ENCODE data around the gene BNIP2.
A peak's percentile ranks its signal among the peaks of the same experiment; 100 is the strongest.

BNIP2 gene

DNA sequence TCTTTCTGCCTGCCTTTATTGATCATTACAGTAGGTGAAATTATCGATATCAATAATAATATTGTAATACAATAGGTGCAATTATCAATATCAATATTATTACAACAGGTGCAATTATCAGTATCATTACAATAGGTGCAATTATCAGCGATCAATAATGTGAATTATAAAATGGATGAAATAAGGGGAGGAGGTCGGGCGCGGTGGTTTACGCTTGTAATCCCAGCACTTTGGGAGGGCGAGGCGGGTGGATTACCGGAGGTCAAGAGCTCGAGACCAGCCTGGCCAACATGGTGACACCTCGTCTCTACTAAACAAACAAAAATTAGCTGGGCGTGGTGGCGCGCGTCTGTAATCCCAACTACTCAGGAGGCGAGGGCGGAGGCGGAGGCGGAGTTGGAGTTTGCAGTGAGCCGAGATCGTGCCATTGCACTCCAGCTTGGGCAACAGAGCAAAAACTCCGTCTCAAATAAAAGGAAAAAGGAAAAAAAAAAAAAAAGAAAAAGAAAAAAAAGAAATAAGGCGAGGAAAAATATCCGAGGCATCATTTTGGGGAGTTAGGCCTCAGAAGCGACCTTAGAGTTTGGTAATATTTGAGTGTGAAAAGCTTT lies 611 bp upstream of the BNIP2 start:
- peak; percentile 68 for DNase-seq (ENCODE audit: low read depth)
- peak overlapping the region; percentile 82 for H3K4me3 ChIP-seq (ENCODE audit: control insufficient read depth, low read depth, low read length)
- TF ChIP-seq, protein P1, sequence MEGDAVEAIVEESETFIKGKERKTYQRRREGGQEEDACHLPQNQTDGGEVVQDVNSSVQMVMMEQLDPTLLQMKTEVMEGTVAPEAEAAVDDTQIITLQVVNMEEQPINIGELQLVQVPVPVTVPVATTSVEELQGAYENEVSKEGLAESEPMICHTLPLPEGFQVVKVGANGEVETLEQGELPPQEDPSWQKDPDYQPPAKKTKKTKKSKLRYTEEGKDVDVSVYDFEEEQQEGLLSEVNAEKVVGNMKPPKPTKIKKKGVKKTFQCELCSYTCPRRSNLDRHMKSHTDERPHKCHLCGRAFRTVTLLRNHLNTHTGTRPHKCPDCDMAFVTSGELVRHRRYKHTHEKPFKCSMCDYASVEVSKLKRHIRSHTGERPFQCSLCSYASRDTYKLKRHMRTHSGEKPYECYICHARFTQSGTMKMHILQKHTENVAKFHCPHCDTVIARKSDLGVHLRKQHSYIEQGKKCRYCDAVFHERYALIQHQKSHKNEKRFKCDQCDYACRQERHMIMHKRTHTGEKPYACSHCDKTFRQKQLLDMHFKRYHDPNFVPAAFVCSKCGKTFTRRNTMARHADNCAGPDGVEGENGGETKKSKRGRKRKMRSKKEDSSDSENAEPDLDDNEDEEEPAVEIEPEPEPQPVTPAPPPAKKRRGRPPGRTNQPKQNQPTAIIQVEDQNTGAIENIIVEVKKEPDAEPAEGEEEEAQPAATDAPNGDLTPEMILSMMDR (conservative IDR thresholded peaks at IDR 0.05; ENCODE audit: control insufficient read depth, insufficient read depth, low read depth, low read length): no peak

DNA sequence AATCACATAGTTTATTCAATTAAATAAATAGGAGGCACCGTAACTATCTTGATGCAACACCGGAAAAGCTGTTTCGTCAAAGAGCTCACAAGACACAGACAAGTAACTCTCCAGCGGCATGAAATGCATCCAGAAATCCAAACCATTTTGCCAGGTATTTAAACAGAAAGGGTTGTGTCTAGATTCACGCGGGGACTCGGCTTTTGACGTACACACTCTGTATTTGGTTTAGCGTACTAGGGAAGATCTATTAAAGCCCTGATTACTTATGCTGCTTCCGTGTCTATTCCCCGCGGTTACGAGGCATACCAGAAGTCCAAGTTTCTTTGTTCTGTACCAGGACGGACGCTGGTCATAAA lies 718 bp downstream of the BNIP2 start:
- H3K4me3 ChIP-seq (ENCODE audit: control insufficient read depth, low read depth, low read length): peak overlapping the region; percentile 91
- TF ChIP-seq, protein P1 (conservative IDR thresholded peaks at IDR 0.05; ENCODE audit: control insufficient read depth, insufficient read depth, low read depth, low read length): no peak
- peak; percentile 73 for DNase-seq (ENCODE audit: low read depth)

- peak overlapping the region; percentile 91 for H3K4me3 ChIP-seq (ENCODE audit: control insufficient read depth, low read depth, low read length)
- TF ChIP-seq, protein P1 (conservative IDR thresholded peaks at IDR 0.05; ENCODE audit: control insufficient read depth, insufficient read depth, low read depth, low read length): no peak
- DNase-seq (ENCODE audit: low read depth): peak; percentile 36
These were observed 1.3 kb downstream of the BNIP2 start for GRCh38 chr15:59687836-59688235.

GRCh38 chr15:59686389-59686788 lies 2.7 kb downstream of the BNIP2 start:
- no peak for DNase-seq (ENCODE audit: low read depth)
- TF ChIP-seq, protein P1 (conservative IDR thresholded peaks at IDR 0.05; ENCODE audit: control insufficient read depth, insufficient read depth, low read depth, low read length): no peak
- H3K4me3 ChIP-seq (ENCODE audit: control insufficient read depth, low read depth, low read length): no peak overlapping the region

- H3K4me3 ChIP-seq (ENCODE audit: control insufficient read depth, low read depth, low read length): no peak overlapping the region
- peak; percentile 72 for DNase-seq (ENCODE audit: low read depth)
- TF ChIP-seq, protein P1 (conservative IDR thresholded peaks at IDR 0.05; ENCODE audit: control insufficient read depth, insufficient read depth, low read depth, low read length): no peak
These were observed 3.3 kb downstream of the BNIP2 start for GRCh38 chr15:59685737-59686297.

DNA sequence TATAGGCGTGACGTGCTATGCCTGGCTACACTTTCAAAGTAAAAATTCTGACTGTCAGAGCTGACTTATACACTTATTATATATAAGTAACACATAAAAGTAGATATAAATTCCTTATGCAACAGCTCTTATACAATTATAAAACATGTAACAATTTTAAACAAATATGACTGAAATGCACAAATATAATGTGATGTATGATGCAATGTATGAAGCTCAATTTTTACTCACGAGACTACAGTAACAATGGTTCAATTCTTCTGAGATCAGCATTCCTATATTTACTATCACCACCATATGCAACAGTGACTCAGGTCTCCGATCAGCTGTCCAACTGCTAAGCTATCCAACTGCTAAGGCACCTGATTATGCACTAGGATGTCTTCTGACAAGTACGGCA lies 8.2 kb downstream of the BNIP2 start:
- no peak for DNase-seq (ENCODE audit: low read depth)
- TF ChIP-seq, protein P1 (conservative IDR thresholded peaks at IDR 0.05; ENCODE audit: control insufficient read depth, insufficient read depth, low read depth, low read length): no peak
- no peak overlapping the region for H3K4me3 ChIP-seq (ENCODE audit: control insufficient read depth, low read depth, low read length)

Data from fibroblast of mammary gland (primary cell).